B cell (primary cell): Measurements from ENCODE around the gene ZSWIM6. TPM values are rescaled to one million over a fixed set of nuclear protein-coding genes. Genes with fewer than 3 reads are reported as not detected.

Source experiments
- ATAC-seq: fragments of 200-7000 bp; cut with Tn5 transposase; one replicate; pipeline ENCODE4 v1.10.0; 2021; ENCODE audit warnings: low read depth, mild to moderate bottlenecking, moderate number of reproducible peaks, moderate library complexity
- CTCF ChIA-PET: fragments of 350-600 bp; sonication (Branson Sonifier 250); formaldehyde crosslinking; loops from one replicate; lab custom pipeline; 2021; ENCODE audit warnings: antibody characterized with exemption, inconsistent platforms; lab: Charles Lee
- POLR2A ChIA-PET: fragments of 350-600 bp; sonication (Branson Sonifier 250); formaldehyde crosslinking; loops from one replicate; lab custom pipeline; 2021; ENCODE audit warnings: antibody characterized with exemption; lab: Charles Lee
- DNase-seq: peaks from one replicate; pipeline ENCODE4 v3.0.0; 2013
- H2AFZ ChIP-seq: 2 replicates; pipeline ENCODE4 v1.6.1; 2012; ENCODE audit warnings: mild to moderate bottlenecking, low read depth, low read length; ENCODE audit not compliant: insufficient read depth, poor library complexity, severe bottlenecking
- H3K27ac ChIP-seq, 2 donors: 1 replicate in 1 of 2; 2 replicates in 1 of 2; pipeline ENCODE4 v1.5.1; 2012 to 2013; ENCODE audit warnings: low read length in 2 of 2, mild to moderate bottlenecking in 2 of 2, moderate library complexity in 1 of 2
- H3K27me3 ChIP-seq, 4 experiments: fragments of 200-600 bp in 1 of 4; sonication (generic) in 1 of 4; replicated peaks in 1 of 4; 1 replicate in 2 of 4; 2 replicates in 2 of 4; pipeline versions ENCODE4 v1.6.1 to v1.7.0; 2013 to 2016; ENCODE audit warnings: low read length in 3 of 4, mild to moderate bottlenecking in 2 of 4, mixed read lengths in 1 of 4, moderate library complexity in 1 of 4; ENCODE audit not compliant: insufficient read depth in 4 of 4, control insufficient read depth in 3 of 4; ENCODE audit errors: control extremely low read depth in 1 of 4
- H3K36me3 ChIP-seq, 2 experiments: replicated peaks in 1 of 2; 1 replicate in 1 of 2; 2 replicates in 1 of 2; pipeline versions ENCODE4 v1.6.1 to v1.7.1; 2013; ENCODE audit warnings: low read length in 1 of 2; ENCODE audit not compliant: insufficient read depth in 2 of 2, control insufficient read depth in 1 of 2; ENCODE audit errors: control extremely low read depth in 1 of 2, extremely low read depth in 1 of 2
- H3K4me1 ChIP-seq, 2 donors: fragments of 200-600 bp in 1 of 2; sonication (generic) in 1 of 2; 1 replicate in 1 of 2; 2 replicates in 1 of 2; pipeline versions ENCODE4 v1.5.1 to v1.6.1; 2013 to 2017; ENCODE audit warnings: low read length in 2 of 2; ENCODE audit not compliant: control insufficient read depth in 2 of 2, insufficient read depth in 2 of 2
- H3K4me2 ChIP-seq: replicated peaks from 2 replicates; pipeline ENCODE3; 2012; ENCODE audit warnings: mild to moderate bottlenecking, low read depth, low read length; ENCODE audit not compliant: poor library complexity, severe bottlenecking
- H3K4me3 ChIP-seq, 5 experiments: fragments of 200-600 bp in 1 of 5; sonication (generic) in 1 of 5; 1 replicate in 3 of 5; 2 replicates in 2 of 5; pipeline versions ENCODE4 v1.5.1 to v1.7.0; 2011 to 2016; ENCODE audit warnings: low read length in 4 of 5, mild to moderate bottlenecking in 4 of 5, low read depth in 2 of 5, control low read depth in 1 of 5, moderate library complexity in 1 of 5; ENCODE audit not compliant: insufficient read depth in 1 of 5; ENCODE audit errors: control extremely low read depth in 1 of 5, extremely low read depth in 1 of 5
- H3K79me2 ChIP-seq: fragments of 200-600 bp; sonication (generic); one replicate; pipeline ENCODE4 v1.6.0; 2016; ENCODE audit warnings: low read length; ENCODE audit not compliant: control insufficient read depth, insufficient read depth
- H3K9ac ChIP-seq: fragments of 200-600 bp; sonication (generic); 2 replicates; pipeline ENCODE4 v1.6.1; 2017; ENCODE audit warnings: mild to moderate bottlenecking, low read length, moderate library complexity
- H3K9me3 ChIP-seq, 3 donors: one replicate each; pipeline versions ENCODE4 v1.6.1 to v1.7.1; 2013; ENCODE audit warnings: low read length in 2 of 3; ENCODE audit not compliant: control insufficient read depth in 2 of 3, insufficient read depth in 1 of 3; ENCODE audit errors: control extremely low read depth in 1 of 3
- H4K20me1 ChIP-seq: 2 replicates; pipeline ENCODE4 v1.6.0; 2012; ENCODE audit warnings: mild to moderate bottlenecking, low read length; ENCODE audit not compliant: insufficient read depth, control insufficient read depth, poor library complexity, severe bottlenecking
- H3K27ac Mint-ChIP-seq: one replicate; pipeline ENCODE4 v1.8.0; 2021; ENCODE audit warnings: mixed read lengths
- H3K27me3 Mint-ChIP-seq: one replicate; pipeline ENCODE4 v1.8.0; 2021; ENCODE audit warnings: mixed read lengths
- H3K4me1 Mint-ChIP-seq: one replicate; pipeline ENCODE4 v1.8.0; 2021; ENCODE audit warnings: mixed read lengths
- H3K4me3 Mint-ChIP-seq: one replicate; pipeline ENCODE4 v1.8.0; 2021; ENCODE audit warnings: mixed read lengths
- H3K9me3 Mint-ChIP-seq: one replicate; pipeline ENCODE4 v1.8.0; 2022; ENCODE audit warnings: mixed read lengths; ENCODE audit not compliant: insufficient read depth
- EZH2 ChIP-seq: IDR thresholded peaks from 2 replicates; pipeline ENCODE4 v1.6.1; 2012; ENCODE audit warnings: borderline replicate concordance, low read depth, mild to moderate bottlenecking, moderate library complexity, low read length; ENCODE audit not compliant: insufficient read depth, poor library complexity, severe bottlenecking
- WGBS: methylation state at CpG from one replicate; pipeline ENCODE4 v1.1.5; 2013; ENCODE audit warnings: missing lambda C conversion rate; ENCODE audit not compliant: insufficient coverage; 5-methylcytosine and 5-hydroxymethylcytosine counted together
- intact Hi-C: fragments of 100-400 bp; cut with micrococcal nuclease; formaldehyde crosslinking; loops from one replicate; pipeline ENCODE4 v1.10.0; 2022
- polyA plus RNA-seq: library from polyadenylated mRNA; depleted of rRNA; stranded (reverse); fragments of >200 nt; gene quantifications from 2 replicates; pipeline ENCODE4 v1.2.3, GENCODE V29; 2012
- total RNA-seq, 2 donors: library from RNA; stranded (reverse); fragments of 120-200 nt in 1 of 2; gene quantifications; 1 replicate in 1 of 2; 2 replicates in 1 of 2; pipeline versions ENCODE4 v1.2.3 to v1.2.4, GENCODE V29; 2013 to 2022
- TF ChIP-seq, protein P1 (sequence below): fragments of 200-600 bp; IDR thresholded peaks from one replicate; pipeline ENCODE4 v1.8.0; 2022; ENCODE audit warnings: antibody characterized with exemption, mild to moderate bottlenecking

ZSWIM6 gene
- total and polyA plus RNA-seq, 2 donors (not counting 1 experiment from before 2014, with no cell fraction given), result 7.9 to 16.4 TPM

DNA sequence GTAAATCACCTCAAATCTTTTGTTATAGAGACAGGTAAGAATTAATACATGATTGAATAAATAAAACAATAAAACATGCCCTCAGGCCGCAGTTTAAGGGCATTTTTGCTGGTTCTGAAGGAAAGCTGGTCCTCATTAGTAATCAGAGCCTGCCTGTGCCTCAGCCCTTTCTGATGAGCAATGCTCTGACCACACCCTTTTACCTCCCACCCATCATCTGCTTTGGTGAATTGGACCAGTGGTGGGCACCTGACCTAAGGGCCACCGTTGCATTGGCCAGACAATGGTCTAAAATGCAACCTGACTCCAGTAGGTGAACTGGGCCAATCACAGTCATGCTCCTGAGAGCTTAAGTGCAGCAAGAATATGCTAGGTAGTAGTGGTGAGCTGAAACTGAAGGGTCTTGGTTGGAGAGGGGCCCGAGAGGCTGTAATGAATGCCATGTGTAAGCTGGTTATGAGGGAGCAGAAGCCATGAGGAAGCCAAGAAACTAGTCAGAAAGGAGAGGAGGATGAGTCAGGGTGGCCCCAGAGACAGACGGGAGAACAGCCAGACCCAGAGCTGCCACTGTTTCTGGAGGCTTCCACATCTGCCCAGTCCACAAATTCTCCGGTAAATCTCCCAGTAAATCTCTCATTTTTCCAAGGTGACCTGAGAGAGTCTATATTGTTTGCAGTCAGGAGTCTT is 45.5 kb upstream of the ZSWIM6 start:
- 89% methylated on average over 2 of the region's 5 CpGs for WGBS
- no peak overlapping the region for H3K27ac Mint-ChIP-seq
- POLR2A ChIA-PET, result no interaction called here
- H3K4me3 Mint-ChIP-seq, result no peak overlapping the region
- ATAC-seq (no peak), DNase-seq (no peak)
- no peak for TF ChIP-seq EZH2
- TF ChIP-seq, protein P1, sequence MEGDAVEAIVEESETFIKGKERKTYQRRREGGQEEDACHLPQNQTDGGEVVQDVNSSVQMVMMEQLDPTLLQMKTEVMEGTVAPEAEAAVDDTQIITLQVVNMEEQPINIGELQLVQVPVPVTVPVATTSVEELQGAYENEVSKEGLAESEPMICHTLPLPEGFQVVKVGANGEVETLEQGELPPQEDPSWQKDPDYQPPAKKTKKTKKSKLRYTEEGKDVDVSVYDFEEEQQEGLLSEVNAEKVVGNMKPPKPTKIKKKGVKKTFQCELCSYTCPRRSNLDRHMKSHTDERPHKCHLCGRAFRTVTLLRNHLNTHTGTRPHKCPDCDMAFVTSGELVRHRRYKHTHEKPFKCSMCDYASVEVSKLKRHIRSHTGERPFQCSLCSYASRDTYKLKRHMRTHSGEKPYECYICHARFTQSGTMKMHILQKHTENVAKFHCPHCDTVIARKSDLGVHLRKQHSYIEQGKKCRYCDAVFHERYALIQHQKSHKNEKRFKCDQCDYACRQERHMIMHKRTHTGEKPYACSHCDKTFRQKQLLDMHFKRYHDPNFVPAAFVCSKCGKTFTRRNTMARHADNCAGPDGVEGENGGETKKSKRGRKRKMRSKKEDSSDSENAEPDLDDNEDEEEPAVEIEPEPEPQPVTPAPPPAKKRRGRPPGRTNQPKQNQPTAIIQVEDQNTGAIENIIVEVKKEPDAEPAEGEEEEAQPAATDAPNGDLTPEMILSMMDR, result no peak
- Histone ChIP-seq H3K27me3 (no peaks in the 10 kb centered on the region), H3K79me2 (no peaks in the 10 kb centered on the region), H4K20me1 (no peaks in the 10 kb centered on the region), H3K4me2 (no peak overlapping the region), H3K4me3 (no peak overlapping the region), H3K36me3 (no peaks in the 10 kb centered on the region), H3K4me1 (peaks cover 0 to 6% of the 10 kb centered on the region in 2 donors), H3K9ac (no peak overlapping the region), H2AFZ (no peak overlapping the region), H3K9me3 (no peaks in the 10 kb centered on the region), H3K27ac (no peak overlapping the region)
- H3K9me3 Mint-ChIP-seq, result no peaks in the 10 kb centered on the region
- peaks cover 8% of the 10 kb centered on the region for H3K4me1 Mint-ChIP-seq
- CTCF ChIA-PET, result no interaction called here
- H3K27me3 Mint-ChIP-seq, result peaks cover 5% of the 10 kb centered on the region
- intact Hi-C loops, result no loop called here

- no peak overlapping the region for H3K27ac ChIP-seq
- H3K9me3 ChIP-seq, result no peaks in the 10 kb centered on the region
- Mint-ChIP-seq H3K27ac (no peak overlapping the region), H3K4me1 (peaks cover 8% of the 10 kb centered on the region), H3K27me3 (peaks cover 5% of the 10 kb centered on the region), H3K9me3 (no peaks in the 10 kb centered on the region), H3K4me3 (no peak overlapping the region)
- no peaks in the 10 kb centered on the region for H3K79me2 ChIP-seq
- ATAC-seq, result no peak
- H4K20me1 ChIP-seq, result no peaks in the 10 kb centered on the region
- POLR2A ChIA-PET, result no interaction called here
- intact Hi-C loops, result no loop called here
- no peaks in the 10 kb centered on the region for H3K36me3 ChIP-seq
- H3K27me3 ChIP-seq, result no peaks in the 10 kb centered on the region
- CTCF ChIA-PET, result no interaction called here
- no peak overlapping the region for H3K4me2 ChIP-seq
- H3K4me3 ChIP-seq, result no peak overlapping the region
- H3K9ac ChIP-seq, result no peak overlapping the region
- no CpG with 5 or more reads among the region's 3 CpGs for WGBS
- no peak for DNase-seq
- TF ChIP-seq, protein P1, result no peak
- no peak for TF ChIP-seq EZH2
- no peak overlapping the region for H2AFZ ChIP-seq
- H3K4me1 ChIP-seq, result peaks cover 0 to 6% of the 10 kb centered on the region in 2 donors
Measured at GRCh38 chr5:61287474-61287873, 44.6 kb upstream of the ZSWIM6 start.
